ENCODE data around the gene SIRT3. TPM values are rescaled to one million over a fixed set of nuclear protein-coding genes. Genes with fewer than 3 reads are reported as not detected.

Gene SIRT3
- total RNA-seq, 1 experiment from 2014 or later, result 13.9 TPM

GRCh38 chr11:204587-205109 lies 31.5 kb downstream of the SIRT3 start:
- H2BK20ac ChIP-seq (ENCODE audit: low read depth, low read length, poor library complexity, severe bottlenecking), result no peak overlapping the region
- TF ChIP-seq CTCF (conservative IDR thresholded peaks at IDR 0.05), result no peak
- peaks cover 5% of the 10 kb centered on the region for H3K79me1 ChIP-seq (ENCODE audit: insufficient read depth, low read depth, low read length, poor library complexity, severe bottlenecking)
- H2AFZ ChIP-seq (ENCODE audit: low read length), result no peak overlapping the region
- Mint-ChIP-seq H3K27ac (no peak overlapping the region), H3K4me3 (no peak overlapping the region), H3K4me1 (peaks cover 5 to 16% of the 10 kb centered on the region in 2 experiments), H3K36me3 (ENCODE audit: insufficient read depth in 1 of 3, low read depth in 3 of 3) (peaks cover 10 to 40% (median 26%) of the 10 kb centered on the region in 3 experiments), H3K9me3 (no peaks in the 10 kb centered on the region; a peak in 1 of 5 replicates), H3K27me3 (ENCODE audit: low read depth) (no peaks in the 10 kb centered on the region; the same call in 1 of the 2 replicates)
- no peak overlapping the region for H3K56ac ChIP-seq (ENCODE audit: insufficient read length, low read depth, low read length)
- no peak overlapping the region for H3K4ac ChIP-seq (ENCODE audit: low read depth, low read length)
- no peaks in the 10 kb centered on the region; the same call in 1 of the 2 replicates for H3K79me2 ChIP-seq (ENCODE audit: insufficient read depth, low read length)
- H3K18ac ChIP-seq (ENCODE audit: insufficient read length, low read depth, low read length), result no peak overlapping the region
- H3K9ac ChIP-seq (ENCODE audit: extremely low read depth, insufficient read length, low read length), result no peak overlapping the region
- no peak overlapping the region for H3T11ph ChIP-seq (ENCODE audit: low read length)
- no peak for DNase-seq
- H3K14ac ChIP-seq (ENCODE audit: insufficient read depth, low read length), result no peak overlapping the region
- H3K27ac ChIP-seq (ENCODE audit: insufficient read length, low read depth, low read length), result no peak overlapping the region
- no peak overlapping the region for H2BK120ac ChIP-seq (ENCODE audit: low read depth, low read length, poor library complexity, severe bottlenecking)
- H3K23me2 ChIP-seq (ENCODE audit: insufficient read length, low read depth, low read length, poor library complexity, severe bottlenecking), result peaks cover 21% of the 10 kb centered on the region
- H4K91ac ChIP-seq (ENCODE audit: insufficient read length, low read depth, low read length), result no peak overlapping the region
- H4K8ac ChIP-seq (replicated peaks; ENCODE audit: insufficient read length, low read depth, low read length), result no peak overlapping the region
- no peak overlapping the region for H2AK5ac ChIP-seq (ENCODE audit: insufficient read length, low read length)
- no peaks in the 10 kb centered on the region for H3K9me3 ChIP-seq (ENCODE audit: control insufficient read depth, low read depth, low read length)
- no peak overlapping the region for H3K4me2 ChIP-seq (ENCODE audit: insufficient read depth, insufficient read length, low read length)
- H3K4me1 ChIP-seq (ENCODE audit: insufficient read depth, low read length), result no peaks in the 10 kb centered on the region; the same call in 1 of the 2 replicates
- H2BK12ac ChIP-seq (ENCODE audit: insufficient read length, low read depth, low read length), result no peak overlapping the region
- no peak overlapping the region for H2BK5ac ChIP-seq (ENCODE audit: insufficient read length, low read length)
- H4K5ac ChIP-seq (ENCODE audit: insufficient read length, low read depth, low read length), result no peak overlapping the region
- no peaks in the 10 kb centered on the region for H4K20me1 ChIP-seq (ENCODE audit: control insufficient read depth, insufficient read depth, insufficient read length)
- H3K27me3 ChIP-seq (ENCODE audit: insufficient read depth, low read length), result no peaks in the 10 kb centered on the region
- H3K23ac ChIP-seq (ENCODE audit: insufficient read length, low read depth, low read length), result no peak overlapping the region
- no CpG with 5 or more reads among the region's 12 CpGs for WGBS (ENCODE audit: extremely low coverage, insufficient read length, low lambda C conversion rate)
- H2BK15ac ChIP-seq (ENCODE audit: low read depth, low read length), result no peak overlapping the region

Measured in H9 (cell line).